NCI-H446 treated with DMSO at 0.1 percent for 48 hours (cell line): ENCODE results near the gene IGLL1.
"Not testable (repeated sequence)": the region's sequence is repeated elsewhere in the genome, so short reads cannot be mapped to it uniquely, and the experiment has no call there.

Experiments used
- DNase-seq: peaks from one replicate; lab custom pipeline; 2025; lab: John Stamatoyannopoulos, UW

Gene IGLL1

DNA sequence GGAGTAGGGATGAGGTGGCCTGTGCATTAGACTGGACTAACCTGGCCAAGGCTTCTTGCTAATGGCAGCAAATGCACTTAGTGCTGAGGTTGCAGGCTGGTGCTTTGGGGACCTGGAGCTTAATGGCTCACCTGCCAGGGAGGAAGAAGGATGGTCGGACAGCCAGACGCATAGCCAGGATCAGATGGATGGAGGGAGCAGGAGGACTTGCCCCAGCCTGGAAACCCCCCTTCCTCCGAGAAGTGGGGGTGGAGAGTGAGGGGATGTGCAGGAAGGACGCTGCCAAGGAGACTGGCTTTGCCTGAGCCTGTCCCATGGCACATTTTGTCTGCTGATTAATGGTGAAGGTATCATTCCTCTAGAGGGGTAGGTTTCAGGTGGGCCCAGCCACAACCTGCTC, 17.9 kb downstream of the IGLL1 start:
- no peak for DNase-seq

DNA sequence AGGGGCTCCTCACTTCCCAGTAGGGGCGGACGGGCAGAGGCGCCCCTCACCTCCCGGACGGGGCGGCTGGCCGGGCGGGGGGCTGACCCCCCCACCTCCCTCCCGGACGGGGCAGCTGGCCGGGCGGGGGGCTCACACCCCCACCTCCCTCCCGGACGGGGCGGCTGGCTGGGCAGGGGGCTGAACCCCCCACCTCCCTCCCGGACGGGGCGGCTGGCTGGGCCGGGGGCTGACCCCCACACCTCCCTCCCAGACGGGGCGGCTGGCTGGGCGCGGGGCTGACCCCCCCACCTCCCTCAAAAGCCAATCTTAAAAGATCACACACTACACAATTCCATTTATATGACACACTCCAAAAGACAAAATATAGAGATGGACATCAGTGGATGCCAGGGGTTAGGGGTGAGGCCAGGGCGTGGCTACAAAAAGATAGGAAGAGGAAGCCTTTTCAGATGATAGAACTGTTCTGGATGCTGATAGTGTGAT, 19.0 kb downstream of the IGLL1 start:
- not testable (repeated sequence) for DNase-seq

DNA sequence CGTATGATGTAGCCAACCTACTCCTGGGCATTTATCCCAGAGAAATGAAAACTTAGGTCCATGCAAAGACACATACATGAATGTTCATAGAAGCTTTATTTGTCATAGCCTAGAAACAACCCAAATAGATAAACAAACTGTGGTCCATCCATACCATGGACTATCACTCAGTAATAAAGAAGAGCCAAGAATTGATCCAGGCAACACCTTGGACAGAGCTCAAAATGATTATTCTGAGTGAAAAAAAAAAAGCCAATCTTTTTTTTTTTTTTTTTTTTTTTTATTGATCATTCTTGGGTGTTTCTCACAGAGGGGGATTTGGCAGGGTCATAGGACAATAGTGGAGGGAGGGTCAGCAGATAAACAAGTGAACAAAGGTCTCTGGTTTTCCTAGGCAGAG, 19.9 kb downstream of the IGLL1 start:
- DNase-seq = not testable (repeated sequence)

DNA sequence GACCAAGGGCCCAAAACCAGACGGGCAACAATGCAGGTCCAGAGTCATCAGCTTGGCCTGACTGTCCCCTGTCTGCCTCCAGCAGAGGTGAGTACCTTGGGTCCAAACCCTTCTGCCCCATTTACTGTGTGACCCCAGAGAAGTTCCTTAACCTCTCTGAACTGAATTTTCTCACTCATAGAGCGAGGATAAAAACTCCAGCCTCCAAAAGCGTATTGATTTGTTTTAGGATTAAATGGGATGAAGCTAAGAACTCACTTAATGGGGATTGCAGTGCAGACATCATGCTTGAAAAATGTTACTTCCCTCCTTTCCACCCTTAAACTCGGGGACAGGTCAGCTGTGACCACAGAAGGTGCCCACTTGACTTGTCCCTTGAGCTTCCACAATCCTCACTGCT, 22.6 kb downstream of the IGLL1 start:
- no peak for DNase-seq

DNA sequence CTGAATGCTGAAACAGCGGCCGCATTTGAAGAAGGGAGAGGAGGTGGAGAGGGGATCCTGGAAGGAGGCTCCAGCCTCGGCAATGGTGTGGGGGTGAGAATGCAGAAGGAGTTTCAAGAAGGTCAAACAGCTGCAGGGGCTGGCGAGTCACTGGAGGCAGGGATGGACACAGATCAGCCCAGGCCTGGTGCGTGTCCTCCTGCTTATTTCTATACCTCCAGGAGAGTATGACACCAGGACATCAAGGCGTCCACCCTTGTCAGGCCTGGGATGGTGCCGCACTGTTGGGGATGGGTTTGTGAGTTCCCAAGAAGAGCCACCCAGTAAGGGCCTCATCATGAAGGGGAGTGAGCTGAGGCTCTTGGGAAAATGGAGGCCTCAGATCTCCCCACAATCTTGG, 23.1 kb downstream of the IGLL1 start:
- DNase-seq = no peak

DNA sequence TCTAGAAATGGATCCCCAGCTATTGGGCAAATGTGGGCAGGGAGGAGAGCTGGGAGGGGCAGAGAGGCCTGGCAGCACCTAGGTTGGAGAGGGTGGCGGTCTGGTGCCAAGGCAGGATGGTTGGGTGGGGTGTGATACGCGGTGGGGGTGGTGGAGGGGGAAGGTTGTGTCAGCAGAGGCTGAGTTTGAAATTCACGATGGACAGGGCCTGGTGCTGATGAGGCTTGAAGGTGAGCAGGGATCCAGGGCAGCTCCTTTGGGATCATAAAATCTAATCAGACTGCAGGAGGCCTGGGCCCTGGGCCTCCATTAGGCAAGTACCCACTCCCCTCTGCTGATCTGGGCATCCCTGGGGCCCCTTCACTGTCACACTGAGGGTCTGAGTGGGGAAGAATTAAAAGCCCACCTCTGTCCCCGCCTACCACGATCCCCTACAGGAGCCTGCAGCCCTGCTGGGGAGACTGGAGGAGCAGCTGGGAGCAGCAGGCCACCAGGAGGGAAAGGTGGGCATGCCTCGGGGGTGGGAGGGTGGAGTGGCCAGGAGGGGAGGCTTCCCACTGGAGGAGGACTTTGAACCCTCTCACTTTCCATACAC, 24.0 kb downstream of the IGLL1 start:
- DNase-seq = no peak

DNA sequence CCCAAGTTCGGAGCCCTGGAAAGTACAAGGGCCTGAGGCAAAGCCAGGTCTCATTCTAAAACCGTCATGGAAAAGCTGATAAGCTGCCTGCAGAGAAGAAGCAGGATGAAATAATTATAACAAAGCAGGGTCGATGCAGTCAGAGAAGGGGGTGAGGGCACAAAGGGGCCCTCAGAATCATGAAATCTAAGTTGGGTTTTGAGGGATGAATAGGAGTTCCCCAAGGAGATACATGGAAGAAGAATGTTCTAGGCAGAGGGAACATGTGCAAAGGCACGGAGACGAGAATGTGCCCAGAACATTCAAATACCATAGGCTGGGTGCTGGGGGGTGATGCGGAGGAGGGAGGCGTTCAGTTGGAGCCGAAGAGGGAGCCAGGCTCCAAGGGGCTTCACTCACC, 25.0 kb downstream of the IGLL1 start:
- no peak for DNase-seq

DNA sequence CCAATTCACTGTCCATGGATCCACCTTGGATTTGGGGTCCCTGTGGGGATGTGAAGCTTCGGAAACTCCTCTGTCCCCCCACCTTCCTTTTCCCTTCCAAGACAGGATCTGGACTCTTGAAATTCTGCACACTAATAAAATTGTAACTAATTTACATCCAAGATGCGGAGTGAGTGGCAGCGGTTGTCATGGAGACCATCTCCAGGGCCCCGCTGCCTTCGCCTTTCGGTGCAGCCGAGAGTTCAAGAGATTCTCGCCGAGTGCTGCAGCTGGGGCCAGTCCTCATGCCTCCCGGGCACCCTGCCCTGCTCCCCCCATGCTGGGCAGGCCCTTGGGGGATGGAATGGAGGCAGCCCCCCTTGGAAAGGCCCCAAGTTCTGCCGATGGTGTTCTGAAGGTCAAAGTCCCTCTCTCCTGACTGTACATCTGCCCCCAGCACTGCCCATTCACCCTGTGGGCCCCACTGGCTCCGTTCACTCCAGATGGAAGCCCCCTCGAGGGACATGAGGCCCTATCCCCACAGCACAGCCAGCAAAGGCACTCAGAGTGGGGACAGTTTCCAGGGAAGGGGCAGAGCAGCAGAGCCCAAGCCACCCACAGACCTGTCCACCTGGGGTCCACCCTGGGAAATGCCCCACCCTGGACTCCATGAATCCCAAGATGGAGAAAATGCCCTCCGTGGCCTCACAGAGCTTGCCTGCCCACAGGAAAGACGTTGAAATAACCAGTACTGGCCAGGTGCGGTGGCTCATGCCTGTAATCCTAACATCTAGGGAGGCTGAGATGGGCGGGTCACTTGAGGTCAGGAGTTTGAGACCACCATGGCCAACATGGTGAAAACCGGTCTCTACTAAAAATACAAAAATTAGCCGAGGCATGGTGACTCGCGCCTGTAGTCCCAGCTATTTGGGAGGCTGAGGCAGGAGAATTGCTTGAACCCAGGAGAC, 25.9 kb downstream of the IGLL1 start:
- no peak for DNase-seq

DNA sequence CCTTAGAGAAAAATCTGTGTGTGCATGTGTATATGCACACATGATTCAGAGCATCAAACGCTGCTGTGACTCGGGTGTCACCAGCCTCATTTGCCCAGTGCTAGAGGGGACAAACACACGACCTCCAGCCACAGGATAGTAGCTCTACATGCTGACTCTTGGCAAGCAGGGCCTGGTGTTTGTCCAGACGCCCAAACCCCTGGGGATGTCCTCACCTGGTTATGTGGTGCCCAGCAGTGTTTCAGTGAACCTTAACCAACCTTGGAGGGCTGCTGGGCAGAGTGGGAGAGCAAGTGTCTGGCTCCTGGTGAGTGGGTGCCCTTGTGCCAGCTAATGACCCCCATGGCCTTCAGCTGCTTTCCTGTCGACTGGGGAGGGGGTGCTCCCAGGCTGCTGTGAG, 26.7 kb downstream of the IGLL1 start:
- no peak for DNase-seq

DNA sequence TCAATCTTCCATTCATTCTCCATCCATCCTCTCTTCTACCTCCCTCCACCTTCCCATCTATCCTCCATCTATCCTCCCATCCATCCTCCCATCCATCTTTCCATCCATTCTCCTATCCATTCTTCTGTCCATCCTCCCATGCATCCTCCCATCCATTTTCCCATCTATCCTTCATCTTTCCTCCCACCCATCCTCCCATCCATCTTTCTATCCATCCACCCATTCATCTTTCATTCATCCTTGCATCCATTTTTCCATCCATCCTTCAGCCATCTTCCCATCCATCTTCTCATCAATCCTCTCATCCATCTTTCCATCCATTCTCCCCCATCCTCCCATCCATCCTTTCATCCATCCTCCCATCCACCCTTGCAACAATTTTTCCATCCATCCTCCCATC, 27.5 kb downstream of the IGLL1 start:
- no peak for DNase-seq

DNA sequence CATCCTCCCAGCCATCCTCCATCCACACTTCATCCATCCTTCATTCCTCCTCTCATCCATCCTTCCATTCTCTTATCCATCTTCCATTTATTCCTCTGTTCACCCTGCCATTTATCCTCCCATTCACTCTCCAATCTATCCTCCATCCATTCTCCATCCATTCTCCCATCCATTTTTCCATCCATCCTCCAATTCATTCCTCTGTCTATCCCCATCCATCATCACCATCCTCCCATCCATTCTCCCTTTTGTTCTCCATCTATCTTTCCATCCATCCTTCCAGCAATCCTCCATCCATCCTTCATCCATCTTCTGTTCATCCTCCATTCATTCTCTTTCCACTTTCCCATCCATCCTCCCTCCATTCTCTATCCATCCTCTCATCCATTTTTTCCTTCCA, 28.7 kb downstream of the IGLL1 start:
- no peak for DNase-seq

DNA sequence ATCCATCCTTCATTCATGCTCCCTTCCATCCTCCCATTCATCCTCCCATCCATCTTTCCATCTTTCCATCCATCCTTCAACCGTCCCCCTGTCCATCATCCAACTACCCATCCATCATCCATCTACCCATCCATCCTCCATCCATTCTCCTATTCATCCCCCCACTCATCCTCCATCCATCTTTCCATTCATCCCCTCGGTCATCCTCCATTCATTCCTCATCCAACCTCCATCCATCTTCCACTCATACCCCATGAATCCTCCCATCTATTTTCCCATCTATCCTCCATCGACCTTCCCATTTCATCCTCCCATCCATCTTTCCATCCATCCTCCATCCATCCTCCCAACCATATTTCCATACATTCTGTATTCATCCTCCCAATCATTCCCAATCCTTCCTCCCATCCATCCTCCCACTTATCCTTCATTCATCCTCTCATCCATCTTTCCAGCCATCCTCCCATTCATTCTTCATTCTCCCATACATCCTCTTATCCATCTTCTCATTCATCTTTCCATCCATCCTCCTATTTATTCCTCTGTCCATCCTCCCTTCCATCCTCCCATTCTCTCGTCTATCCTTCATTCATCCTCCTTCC, 29.9 kb downstream of the IGLL1 start:
- DNase-seq = no peak

DNA sequence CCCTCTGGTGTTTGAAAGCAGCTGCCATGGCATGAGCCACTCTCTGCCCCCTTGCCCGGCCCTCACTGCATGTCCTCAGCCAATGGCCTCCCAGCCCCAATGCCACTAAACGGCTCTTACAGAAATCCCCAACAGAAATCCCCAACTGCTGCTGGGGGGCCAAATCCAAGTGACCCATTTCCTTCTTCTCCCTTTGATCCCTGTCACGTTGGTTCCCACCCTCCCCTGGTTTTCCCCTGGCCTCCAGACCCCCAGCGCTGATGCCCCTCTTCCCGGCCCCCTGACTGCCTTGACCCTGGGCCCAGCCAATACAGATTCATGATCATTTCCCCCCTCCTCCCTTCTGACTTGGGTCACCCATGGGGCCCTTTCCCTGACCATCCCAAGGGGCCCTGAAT, 30.9 kb downstream of the IGLL1 start:
- DNase-seq = no peak

DNA sequence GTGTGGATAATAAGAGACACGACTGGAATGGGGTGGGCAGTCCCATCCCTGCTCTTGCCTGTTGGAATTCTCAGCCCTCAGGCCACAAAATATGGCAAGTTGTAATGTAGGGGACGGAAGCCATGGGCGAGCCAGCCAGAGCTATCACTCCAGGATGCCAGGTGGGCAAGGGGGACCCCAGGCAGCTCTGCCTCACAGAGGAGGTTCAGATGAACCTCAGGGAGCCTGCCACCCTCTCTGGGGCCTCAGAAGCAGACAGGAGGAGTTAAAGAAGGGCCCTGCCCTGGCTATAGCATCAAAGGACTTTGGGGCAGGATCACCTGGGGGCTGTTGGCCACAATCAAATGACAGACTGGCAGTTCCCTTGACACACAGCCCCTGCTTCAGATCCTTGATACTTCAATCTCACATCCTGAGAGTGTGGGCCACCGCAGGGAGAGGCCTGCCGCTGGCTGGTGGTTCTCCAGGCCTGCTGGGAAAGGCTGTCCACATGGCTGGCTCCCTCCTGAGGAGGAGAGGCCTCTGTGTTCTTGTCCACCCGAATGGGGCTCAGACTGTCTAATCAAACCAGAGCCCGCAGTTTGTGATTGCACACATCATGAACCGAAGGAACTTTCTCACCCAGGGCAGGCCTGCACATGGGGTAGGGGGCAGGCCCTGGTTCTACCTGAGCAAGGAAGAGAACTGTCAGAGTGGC, 31.4 kb downstream of the IGLL1 start:
- DNase-seq = no peak

DNA sequence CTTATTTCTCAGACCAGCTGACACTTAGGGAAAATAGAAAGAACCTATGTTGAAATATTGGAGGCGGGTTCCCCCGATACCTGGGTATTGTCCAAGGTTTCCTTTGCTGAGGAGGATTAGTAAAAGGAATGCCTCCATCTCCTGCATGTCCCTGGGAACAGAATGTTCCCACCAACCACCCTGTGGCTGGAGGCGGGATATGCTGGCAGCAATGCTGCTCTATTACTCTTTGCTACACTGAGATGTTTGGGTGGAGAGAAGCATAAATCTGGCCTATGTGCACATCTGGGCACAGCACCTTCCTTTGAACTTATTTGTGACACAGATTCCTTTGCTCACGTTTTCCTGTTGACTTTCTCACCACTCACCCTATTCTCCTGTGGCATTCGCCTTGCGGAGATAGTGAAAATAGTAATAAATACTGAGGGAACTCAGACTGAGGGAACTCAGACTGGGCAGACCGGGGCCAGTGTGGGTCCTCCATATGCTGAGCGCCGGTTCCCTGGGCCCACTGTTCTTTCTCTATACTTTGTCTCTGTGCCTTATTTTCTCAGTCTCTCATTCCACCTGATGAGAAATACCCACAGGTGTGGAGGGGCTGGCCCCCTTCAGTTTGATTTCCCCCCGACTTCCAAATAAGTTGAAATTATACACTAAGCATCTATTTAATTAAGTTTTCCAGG, 32.1 kb downstream of the IGLL1 start:
- no peak for DNase-seq

DNA sequence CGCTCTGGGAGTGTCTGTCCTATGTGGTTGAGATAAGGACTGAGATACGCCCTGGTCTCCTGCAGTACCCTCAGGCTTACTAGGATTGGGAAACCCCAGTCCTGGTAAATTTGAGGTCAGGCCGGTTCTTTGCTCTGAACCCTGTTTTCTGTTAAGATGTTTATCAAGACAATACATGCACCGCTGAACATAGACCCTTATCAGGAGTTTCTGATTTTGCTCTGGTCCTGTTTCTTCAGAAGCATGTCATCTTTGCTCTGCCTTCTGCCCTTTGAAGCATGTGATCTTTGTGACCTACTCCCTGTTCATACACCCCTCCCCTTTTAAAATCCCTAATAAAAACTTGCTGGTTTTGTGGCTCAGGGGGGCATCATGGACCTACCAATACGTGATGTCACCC, 32.7 kb downstream of the IGLL1 start:
- not testable (repeated sequence) for DNase-seq

DNA sequence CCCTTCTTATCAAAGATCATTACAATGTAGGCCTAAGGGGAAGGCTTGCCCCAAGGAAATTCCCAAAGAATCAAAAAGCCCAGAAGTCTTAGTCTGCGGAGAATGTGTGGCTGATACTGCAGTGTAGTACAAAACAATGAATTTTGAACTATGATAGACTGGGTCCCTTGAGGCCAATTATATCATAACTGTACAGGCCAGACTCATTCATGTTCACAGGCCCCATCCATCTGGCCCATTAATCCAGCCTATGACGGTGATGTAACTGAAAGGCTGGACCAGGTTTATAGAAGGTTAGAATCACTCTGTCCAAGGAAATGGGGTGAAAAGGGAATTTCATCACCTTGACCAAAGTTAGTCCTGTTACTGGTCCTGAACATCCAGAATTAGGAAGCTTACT, 35.2 kb downstream of the IGLL1 start:
- no peak for DNase-seq

DNA sequence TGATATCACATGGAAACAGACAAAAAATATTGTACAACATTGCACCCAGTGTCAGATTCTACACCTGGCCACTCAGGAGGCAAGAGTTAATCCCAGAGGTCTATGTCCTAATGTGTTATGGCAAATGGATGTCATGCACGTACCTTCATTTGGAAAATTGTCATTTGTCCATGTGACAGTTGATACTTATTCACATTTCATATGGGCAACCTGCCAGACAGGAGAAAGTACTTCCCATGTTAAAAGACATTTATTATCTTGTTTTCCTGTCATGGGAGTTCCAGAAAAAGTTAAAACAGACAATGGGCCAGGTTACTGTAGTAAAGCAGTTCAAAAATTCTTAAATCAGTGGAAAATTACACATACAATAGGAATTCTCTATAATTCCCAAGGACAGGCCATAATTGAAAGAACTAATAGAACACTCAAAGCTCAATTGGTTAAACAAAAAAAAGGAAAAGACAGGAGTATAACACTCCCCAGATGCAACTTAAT, 36.5 kb downstream of the IGLL1 start:
- not testable (repeated sequence) for DNase-seq

DNA sequence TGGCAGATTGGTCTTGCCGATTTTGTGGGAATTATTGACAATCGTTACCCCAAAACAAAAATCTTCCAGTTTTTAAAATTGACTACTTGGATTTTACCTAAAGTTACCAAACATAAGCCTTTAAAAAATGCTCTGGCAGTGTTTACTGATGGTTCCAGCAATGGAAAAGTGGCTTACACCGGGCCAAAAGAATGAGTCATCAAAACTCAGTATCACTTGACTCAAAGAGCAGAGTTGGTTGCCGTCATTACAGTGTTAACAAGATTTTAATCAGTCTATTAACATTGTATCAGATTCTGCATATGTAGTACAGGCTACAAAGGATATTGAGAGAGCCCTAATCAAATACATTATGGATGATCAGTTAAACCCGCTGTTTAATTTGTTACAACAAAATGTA, 37.2 kb downstream of the IGLL1 start:
- no peak for DNase-seq

DNA sequence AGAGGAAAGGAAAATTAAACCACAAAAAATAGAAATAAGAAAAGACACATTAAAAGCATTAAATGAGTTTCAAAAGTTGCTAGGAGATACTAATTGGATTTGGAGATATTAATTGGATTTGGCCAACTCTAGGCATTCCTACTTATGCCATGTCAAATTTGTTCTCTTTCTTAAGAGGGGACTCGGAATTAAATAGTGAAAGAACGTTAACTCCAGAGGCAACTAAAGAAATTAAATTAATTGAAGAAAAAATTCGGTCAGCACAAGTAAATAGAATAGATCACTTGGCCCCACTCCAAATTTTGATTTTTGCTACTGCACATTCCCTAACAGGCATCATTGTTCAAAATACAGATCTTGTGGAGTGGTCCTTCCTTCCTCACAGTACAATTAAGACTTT, 37.7 kb downstream of the IGLL1 start:
- not testable (repeated sequence) for DNase-seq

DNA sequence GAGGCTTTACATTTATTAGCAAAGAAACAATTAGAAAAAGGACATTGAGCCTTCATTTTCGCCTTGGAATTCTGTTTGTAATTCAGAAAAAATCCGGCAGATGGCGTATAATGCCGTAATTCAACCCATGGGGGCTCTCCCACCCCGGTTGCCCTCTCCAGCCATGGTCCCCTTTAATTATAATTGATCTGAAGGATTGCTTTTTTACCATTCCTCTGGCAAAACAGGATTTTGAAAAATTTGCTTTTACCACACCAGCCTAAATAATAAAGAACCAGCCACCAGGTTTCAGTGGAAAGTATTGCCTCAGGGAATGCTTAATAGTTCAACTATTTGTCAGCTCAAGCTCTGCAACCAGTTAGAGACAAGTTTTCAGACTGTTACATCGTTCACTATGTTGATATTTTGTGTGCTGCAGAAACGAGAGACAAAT, 38.2 kb downstream of the IGLL1 start:
- DNase-seq = not testable (repeated sequence)

DNA sequence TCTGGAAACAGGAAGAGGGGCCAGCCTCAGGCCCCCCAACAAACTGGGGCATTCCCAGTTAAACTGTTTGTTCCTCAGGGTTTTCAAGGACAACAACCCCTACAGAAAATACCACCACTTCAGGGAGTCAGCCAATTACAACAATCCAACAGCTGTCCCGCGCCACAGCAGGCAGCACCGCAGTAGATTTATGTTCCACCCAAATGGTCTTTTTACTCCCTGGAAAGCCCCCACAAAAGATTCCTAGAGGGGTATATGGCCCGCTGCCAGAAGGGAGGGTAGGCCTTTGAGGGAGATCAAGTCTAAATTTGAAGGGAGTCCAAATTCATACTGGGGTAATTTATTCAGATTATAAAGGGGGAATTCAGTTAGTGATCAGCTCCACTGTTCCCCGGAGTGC, 39.3 kb downstream of the IGLL1 start:
- DNase-seq = not testable (repeated sequence)
